ENCODE results near the gene SLC17A6.

DNA sequence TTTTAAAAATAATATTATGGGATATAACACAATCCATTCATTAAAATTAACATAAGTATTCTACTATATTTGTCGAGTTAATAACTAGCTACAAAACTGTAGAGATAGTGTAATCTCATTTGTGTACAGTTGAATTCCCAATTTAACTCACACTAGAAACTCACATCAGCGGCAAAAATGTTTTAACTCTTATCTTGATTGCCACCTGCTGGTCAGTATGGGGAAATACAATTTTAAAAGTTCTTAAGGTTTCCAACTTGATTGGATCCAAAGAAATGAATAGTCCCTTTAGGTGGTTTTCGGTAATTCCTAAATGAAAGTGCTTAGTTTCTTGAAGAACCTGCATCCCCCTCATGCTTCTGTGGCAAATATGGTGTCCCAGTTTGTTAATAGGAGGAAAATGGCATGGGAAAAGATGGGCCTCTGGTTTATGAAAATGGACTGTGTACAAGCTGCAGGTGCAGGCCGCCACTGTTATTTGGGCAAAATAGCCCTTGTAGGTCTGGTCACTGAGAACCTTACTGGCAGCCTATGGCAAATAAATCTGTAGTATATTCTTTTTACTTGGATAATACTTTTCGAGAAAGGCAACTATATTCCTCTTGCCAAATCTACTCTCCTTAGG is 33.7 kb upstream of the SLC17A6 start:
- TF ChIP-seq CTCF (IDR thresholded peaks at IDR 0.05) (peak; percentile 90), EZH2 (IDR thresholded peaks at IDR 0.05; ENCODE audit: borderline replicate concordance, insufficient read depth, low read depth, low read length, poor library complexity, severe bottlenecking) (no peak)
